HG02870 (cell line): ENCODE data around the gene ZNF580.

Experiments
- ATAC-seq: cut with Tn5 transposase; IDR thresholded peaks from one replicate; pipeline ENCODE4 v1.9.1; 2021; ENCODE audit warnings: mild to moderate bottlenecking, moderate library complexity; ENCODE audit not compliant: unreplicated experiment

Gene ZNF580

DNA sequence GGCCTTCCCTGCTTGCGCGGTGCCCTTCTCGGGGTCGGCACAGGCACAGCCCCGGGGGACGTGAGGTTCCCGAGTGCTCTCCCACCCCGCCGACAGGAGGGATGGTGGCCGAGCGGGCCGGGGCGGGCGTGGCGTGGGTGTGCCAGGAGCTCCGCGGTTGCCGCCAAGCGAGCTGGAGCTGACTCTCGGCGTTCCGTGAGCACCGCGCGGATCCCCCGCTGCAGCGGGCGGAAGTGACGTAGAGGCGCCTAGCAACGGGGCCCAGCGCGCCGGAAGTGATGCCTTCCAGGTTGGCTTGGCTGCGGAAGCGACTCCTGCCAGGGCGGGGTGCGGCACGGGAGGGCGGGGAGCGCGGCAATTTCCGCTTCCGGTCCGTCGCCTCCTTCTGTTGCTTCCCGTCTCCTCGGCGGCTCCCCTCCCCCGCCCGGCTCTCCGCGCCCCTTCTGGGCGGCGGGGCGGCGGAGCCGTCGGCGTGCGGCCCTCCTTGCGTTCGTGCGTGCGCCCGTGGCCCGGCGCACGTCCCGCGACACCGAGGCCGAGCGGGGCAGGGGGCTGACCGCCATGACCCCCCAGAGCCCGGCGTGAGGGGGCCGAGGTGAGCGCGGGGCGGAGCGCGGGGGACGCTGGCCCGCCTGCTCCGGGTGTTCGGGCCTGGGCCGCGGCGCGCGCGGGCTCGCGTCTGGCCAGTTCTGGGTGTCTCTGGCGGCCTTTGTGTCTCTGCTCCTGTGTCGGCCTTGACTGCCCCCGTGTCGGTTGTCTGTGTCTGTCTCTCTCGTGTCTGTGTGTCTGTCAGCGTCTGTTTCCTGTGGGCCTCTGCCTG lies 34.2 kb downstream of the ZNF580 start, which contains the start of gene EPN1:
TSS of gene EPN1 (plus strand) at position 386 of the 820 bp plus-strand sequence. CDS start 3,402 bp downstream, outside the sequence.
- ATAC-seq = peak; percentile 57

DNA sequence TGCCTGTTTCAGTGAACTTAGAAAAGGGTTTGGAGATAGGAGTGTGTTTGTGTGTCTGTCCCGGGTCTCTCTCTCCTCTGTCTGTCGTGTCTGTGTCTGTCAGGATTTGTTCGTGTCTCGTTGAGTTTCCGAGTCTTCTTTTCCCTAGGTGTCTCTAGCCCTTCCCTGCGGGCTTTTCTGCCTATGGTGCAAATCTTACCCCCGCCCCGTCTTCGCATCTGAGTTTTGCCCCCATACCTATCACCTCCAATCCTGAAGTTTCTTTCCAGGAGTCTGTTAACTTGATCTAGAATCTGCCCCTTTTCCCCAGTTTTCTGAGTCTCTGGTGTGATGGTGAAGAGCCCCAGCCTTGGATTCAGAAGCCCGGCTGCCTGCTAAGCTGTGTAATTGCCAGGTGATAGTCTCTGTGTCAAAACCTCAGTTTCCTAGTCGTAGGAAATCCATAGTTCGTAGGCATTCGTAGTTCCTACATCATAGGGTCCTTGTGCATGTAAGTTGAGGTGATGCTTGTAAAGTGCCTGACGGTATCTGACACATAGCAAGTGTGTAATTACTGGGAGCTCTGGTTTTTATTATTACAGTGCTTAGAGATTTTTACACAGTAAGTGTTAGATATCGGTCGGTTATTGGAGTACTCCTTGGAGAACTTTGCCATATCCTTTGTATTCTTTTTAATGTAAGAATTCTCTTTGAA lies 35.0 kb downstream of the ZNF580 start:
- ATAC-seq = no peak

DNA sequence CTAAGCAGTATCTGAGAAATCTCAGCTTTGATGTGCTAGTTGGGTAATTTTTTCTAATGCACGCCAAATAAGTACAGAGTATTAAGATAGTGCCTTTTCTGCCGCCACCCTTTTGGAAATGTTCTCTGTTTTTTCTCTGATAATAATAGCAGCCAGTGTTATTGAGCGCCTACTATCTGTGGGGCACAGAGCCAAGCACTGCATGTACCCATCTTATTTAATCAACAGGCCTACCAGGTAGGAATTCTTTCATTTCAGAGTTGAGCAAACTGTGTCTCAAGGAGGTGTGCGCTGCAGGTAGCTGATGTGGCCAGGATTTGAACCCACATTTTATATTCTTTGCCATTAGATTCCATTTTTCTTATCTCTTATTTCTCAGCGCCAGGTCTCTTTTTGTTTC lies 35.6 kb downstream of the ZNF580 start:
- ATAC-seq = no peak

DNA sequence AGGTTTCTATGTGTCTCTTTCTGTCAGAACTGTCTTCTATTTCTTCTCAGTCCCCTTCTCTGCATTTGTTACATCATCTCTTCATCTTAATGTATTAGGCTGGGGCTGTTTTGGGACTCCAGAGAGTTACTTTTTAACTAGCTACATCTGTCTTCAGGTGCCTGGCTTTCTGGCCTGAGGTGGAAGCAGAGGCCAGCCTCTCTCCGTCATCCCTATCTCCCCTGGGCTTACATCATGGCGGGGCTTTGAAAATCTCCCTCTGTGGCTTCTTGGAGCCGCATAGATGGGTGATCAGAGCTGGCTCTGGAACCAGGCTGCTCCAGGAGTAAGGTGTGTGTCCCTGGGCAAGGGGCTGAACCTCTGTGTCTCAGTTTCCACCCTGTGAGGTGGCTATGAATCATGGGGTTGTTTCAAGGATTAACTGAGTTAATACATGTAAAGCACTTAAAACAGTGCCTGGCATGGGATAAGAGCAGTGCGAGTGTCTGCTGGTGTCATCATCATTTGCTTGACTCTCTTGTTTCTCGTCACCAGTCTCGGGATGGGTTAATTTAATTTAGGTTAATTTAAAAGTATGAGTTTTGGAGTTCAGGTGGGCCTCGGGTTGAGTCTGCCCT lies 36.2 kb downstream of the ZNF580 start:
- ATAC-seq = no peak

DNA sequence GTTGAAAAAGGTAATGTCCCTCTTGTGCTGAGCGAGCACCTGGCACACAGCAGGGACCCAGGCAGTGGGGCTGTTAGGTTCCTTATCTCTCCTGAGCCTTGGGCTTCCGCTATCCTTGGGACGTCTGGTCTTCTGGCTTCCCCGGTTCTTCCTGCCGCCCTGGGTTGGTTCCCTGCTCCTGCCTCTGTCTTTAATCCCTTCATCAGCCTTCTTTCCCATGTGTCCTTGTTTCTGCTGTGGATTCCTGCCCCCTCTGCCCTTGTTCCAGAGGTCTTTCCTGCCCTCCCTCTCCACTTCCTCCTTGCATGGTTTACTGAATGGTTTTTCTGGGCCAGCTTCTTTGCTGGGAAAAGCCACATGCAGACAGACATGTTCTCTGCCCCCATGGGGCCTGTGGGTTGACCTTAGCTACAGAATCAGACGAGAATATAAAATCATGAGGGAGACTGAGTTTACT lies 36.8 kb downstream of the ZNF580 start:
- ATAC-seq = no peak

DNA sequence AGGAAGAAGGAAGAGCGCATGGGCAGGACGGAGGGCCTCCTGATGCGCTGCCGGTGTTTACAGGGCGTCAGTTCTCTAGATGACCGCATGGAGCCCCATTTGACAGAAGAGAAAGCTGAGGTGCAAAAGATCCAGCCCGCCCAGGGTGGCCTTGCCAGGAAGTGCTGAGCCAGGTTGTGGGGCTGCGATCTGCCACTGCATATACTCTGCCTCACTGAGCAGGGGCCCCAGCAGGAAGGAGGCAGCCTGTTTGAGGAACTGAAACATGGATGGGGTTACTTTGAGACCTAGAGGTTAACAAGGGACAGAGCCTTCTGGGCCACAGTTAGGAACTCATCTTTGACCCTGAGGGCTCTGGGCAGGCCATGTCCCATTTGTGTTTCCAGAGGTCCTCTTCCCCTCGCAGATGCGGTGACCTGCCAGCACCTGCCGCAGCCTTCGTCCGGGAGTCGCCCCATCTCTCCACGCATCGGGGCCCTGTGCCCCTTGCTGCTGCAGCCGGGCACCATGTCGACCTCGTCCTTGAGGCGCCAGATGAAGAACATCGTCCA lies 37.4 kb downstream of the ZNF580 start:
- peak; percentile 68 for ATAC-seq

DNA sequence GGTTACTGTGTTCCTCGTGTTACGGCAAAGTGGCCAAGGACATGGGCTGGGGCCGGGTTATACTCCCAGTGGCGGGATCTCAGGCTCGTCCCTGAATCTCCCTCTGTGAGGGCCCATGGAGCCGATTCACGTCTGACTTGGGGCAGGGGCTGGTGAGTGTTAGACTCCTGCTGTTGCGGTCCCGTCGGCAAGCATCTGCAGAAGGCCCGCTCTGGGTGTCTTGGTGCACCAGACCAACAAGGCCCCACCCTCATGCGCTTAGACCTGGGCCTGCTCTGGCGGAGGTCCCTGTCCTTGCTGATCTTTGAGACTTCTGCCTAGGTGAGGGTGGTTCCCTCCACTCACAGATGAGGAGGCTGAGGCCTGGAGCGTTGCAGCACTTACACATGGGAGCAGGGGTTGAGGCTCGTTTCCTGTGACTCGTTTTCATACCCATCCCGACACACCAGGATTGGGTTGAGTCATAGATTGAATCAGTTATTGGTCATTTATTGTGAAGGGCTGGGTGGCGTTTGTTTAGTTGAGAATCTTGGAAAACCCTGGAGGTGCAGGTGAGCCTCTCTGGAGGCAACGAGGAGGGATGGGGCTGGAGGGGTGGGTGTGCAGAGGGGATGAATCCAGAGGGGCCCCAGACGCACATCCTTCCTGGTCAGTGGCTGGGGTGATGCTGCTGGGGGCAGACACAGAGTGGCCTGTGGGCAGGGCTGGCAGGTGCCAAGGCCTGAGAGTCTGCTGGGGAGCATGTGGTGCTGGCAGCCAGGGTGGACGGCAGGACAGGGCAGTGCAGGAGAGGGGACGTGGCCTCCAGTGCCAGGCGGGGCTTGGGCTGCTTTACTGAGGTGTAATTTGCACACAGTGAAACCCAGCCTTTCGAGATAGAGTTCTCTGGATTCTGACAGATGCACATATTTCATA lies 38.8 kb downstream of the ZNF580 start:
- ATAC-seq = no peak

DNA sequence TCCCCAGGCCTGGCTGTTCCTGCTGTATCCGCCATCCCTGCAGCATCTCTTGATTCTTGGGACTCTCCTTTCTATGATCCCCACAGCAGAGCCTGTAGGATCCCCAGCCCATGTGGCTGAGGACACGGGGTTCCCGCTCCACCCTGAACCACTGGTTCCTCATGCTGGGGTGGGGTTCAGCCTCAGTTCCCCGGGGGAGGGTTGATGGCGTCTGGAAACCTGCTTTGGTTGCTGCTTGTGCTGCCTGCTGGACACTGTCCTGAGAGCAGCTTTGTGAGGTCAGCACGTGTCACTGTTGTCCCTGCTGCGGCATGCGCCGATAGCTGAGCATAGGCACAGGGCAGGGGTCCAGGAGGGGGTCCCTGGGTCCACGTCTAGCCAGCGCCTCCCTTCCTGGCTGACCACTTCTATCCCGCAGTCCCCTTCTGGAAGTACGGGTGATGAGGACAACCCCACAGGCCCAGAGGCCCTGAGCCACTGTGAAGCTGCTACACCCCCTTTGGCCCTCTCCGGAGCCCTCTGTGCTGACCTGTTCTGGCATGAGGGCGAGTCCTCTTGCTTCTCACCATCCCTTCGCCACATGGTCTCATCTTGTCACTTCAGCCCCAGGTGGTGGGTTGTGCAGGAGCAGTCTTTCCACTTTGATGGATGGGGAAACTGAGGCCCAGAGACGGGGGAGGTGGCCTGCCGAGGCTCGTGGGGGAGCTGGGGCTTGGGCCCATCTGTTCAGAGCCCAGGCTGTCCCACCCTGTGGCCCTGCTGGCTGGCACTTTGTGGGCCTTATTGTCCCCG lies 39.7 kb downstream of the ZNF580 start:
- ATAC-seq = no peak

DNA sequence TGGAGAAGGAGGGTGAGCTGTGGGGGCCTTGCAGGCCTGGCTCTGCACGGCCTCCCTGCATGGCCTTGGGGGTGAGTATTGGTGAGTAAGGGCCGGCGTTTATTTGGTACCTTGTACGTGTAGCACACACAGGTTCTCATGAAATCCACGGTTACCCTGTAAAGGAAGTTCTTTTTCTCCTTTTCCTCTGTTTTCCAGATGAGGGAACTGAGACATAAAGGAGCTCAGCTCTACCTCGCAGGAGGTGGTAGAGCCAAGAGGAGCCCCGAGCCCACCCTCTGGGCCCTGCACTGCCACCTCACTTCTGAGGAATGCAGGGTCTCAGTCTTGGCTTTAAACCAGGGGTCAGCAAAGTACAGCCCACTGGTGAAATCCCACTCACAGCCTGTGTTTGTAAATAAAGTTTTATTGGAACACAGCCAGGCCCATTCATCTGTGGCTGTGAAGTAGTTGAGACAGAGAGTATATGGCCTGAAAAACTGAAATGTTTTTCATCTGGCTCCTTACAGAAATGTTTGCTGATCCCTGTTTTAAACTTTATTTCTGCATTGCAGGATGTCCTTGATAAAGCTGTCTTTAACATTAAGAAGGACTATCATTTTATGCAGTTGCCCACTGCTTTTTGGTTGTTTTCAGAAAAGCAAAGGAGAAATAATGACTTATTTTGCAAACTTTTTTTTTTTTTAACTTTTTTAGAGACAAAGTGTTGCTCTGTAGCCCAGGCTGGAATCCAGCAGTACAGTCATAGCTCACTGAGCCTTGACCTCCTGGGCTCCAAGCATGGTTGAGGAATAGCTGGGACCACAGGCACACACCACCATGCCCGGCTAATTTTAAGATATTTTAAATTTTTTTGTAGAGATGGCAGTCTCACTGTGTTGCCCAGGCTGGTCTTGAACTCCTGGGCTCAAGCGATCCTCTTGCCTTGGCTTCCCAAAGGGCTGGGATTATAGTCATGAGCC lies 40.6 kb downstream of the ZNF580 start:
- ATAC-seq = no peak

DNA sequence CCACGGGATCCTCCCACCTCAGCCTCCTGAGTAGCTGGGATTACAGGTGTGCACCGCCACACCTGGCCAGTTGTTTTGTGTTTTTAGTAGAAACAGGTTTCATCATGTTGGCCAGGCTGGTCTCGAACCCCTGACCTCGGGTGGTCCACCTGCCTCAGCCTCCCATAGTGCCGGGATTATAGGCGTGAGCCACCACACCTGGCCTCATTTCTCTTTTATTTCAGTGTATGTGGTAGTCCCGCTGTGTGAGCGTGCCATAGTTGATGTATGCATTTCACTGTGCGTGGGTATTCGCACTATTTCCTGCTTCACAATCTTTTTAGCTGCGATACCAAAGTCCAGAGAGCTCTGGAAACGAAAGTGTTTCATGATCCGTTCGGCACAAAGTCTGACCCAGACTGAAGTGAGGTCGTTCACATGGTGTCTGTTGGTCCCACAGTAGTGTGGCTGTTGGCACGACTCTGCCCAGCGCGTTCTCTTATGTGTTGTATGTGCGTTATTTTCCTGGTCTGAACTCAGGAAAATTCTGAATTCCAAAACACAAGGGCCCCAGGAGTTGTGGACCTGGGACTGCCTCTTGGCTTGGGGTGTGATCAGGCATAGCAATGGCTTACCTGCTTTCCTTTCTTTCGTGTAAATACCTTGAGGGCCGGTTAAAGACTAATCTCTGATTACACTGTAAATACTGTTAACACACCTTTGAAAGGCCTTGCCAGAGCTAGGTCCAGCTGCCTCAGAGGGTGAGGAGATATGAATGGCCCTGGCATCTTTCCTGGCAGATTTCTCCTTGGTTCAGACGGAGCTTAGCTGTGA lies 42.9 kb downstream of the ZNF580 start:
- no peak for ATAC-seq

DNA sequence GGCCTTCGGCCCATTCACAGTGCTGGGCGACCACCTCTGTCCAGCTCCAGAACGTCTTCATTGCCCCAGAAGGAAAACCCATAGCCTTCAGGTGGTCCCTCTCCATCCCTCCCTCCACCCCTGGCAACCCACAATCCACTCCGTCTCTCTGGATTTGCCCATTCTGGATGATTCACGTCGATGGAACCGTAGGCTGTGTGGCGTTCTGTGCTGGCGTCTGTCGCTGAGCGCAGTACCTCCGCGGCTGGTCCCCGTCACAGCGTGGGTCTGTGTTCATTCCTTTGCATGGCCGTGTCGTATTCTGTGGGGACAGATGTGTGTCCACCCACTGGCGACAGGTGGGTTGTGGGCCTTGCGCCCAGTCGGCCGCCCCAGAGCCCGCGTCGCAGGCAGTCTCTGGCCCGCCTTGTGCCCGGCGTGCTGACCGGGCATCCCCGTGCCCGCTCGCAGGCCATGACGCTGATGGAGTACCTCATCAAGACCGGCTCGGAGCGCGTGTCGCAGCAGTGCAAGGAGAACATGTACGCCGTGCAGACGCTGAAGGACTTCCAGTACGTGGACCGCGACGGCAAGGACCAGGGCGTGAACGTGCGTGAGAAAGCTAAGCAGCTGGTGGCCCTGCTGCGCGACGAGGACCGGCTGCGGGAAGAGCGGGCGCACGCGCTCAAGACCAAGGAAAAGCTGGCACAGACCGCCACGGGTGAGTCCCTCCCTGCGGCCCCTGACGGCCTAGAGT lies 44.3 kb downstream of the ZNF580 start:
- ATAC-seq = no peak

DNA sequence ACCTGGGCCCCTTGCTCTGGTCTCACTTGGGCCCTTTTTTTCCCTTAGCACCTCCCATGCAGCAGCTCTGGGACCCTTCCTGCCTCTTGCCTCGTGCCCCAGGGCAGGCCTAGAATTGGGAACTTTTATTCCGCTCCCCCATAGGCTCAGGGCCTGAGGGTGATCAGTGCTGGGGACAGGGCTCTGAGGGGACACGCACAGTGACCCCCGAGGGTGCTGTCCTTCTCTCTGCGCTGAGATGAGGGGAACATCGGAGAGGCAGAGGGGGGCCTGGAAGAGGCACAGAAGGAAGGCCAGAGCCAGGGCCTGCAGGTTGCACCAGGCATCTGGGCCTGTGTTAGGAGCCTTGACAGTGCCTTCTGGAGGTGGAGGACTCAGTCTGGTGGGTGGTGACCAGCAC lies 45.0 kb downstream of the ZNF580 start:
- no peak for ATAC-seq

DNA sequence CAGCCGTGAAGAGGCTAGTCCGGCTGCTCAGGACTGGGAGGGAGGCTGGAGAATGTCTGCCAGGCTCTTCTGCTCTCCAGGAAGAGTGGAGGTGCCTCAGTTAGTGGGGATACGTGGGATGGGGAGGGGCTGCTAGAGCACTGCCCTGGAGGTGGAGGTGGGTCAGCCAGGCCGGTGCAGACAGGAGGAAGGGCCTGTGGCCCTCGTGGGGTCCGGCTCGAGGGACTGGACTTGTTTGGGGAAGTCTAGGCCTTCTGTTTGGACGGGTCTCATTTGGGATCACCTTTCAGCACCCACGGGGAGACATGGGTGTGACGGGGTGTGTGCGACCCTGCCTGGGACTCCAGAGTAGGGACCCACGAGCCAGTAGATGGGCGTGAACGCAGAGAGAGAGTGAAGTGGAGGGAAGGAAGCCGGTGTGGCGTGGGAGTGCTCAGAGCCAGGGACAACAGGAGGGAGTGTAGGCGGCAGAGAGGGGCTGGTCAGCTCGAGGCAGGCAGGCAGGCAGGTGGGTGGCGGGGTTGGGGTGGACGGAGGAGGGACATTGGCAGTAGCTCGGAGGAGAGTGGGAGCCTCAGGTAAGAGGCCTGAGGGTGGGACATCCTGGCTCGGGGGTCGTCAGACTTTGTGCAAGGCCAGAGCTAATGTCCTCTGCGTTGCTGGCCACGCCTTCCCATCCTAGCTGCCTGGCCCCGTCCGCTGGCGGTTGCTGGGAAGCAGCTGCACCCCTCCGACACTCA lies 45.7 kb downstream of the ZNF580 start:
- ATAC-seq = no peak

DNA sequence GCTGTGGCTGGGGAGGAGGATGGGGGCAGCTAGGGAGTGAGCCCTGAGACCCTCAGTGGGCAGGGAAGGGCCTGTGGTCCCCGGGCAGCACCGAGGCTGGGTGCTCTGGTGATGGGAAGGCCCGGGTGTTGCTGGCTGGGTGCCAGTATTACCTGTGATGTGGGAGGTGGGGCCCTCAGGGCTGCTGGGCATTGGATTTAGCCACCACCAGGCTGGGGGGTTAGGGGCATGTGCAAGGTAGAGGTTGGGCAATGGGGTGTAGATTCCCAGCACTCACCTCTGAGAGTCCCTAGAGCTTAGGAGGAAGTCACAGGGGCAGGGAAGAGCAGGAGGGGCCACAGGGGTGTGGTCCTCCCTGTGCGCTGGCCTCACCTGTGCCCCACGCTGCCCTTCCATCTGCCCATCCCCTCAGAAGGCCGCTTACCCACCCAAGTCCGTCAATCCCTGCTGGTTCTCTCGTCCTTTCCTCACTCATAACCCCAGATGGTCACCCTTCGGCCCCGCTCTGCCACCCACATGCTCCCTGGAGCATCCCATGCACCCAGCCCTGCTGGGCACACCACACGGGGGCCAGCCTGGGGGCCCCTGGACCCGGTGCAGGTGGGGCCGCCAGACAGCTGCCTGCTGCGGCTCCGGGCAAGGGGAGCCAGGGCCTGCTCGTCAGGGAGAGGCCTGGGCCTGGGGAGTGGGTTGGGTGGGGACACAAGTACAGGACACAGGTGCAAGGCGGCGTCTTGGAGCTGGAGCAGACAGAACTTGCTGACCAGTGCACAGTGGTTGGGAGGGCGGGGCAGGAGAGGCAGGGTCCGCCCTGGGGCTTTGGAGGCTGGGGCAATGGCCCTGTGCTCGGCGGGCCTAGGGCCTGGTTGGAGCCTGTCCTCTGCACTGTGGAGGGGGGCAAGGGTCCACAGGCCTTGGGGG lies 46.7 kb downstream of the ZNF580 start:
- no peak for ATAC-seq
